Measurements from ENCODE around the gene NELL1. TPM values are rescaled to one million over a fixed set of nuclear protein-coding genes. Genes with fewer than 3 reads are reported as not detected.

The NELL1 gene
- total RNA-seq, 1 experiment from 2014 or later = not detected

DNA sequence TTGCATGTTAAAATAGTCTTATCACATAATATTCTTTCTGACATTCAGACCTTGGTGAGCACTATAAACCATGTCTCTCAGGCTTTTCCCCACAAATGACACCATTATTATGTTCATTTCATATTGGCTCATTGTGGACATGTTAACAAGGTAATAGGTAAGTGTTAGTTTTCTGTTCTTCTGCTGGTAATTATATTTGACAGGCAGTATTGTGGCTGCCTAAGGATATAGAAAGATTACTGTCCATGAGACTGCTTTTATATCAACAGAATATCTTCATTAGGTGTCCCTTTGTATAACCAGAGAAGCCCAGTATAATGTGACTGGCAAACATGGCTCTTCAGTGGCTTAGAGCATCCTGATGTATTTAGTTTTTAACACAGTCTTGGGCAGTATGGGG, 590.7 kb downstream of the NELL1 start:
- no TSS peak for BruUV-seq (replicated peaks)
- Histone ChIP-seq H3K9me3 (ENCODE audit: control insufficient read depth, insufficient read depth, low read depth, low read length) (no peaks in the 10 kb centered on the region), H3K4me1 (ENCODE audit: control insufficient read depth, insufficient read depth, low read length) (no peaks in the 10 kb centered on the region), H3K36me3 (ENCODE audit: control insufficient read depth, insufficient read depth, low read length) (no peaks in the 10 kb centered on the region), H3K27ac (ENCODE audit: low read length) (no peak overlapping the region), H3K4me3 (ENCODE audit: low read depth in 2 of 2, low read length in 2 of 2) (no peak overlapping the region), H3K27me3 (ENCODE audit: control insufficient read depth, insufficient read depth, low read length) (no peaks in the 10 kb centered on the region)
- CTCF ChIA-PET = no interaction called here
- TF ChIP-seq SIN3A (IDR thresholded peaks at IDR 0.05; ENCODE audit: borderline replicate concordance, insufficient read depth, low read depth, low read length) (no peak), POLR2AphosphoS5 (IDR thresholded peaks at IDR 0.05; ENCODE audit: low read depth, low read length) (no peak), TCF7L2 (IDR thresholded peaks at IDR 0.05; ENCODE audit: low read depth, low read length) (no peak)
- TF ChIP-seq, protein P1, sequence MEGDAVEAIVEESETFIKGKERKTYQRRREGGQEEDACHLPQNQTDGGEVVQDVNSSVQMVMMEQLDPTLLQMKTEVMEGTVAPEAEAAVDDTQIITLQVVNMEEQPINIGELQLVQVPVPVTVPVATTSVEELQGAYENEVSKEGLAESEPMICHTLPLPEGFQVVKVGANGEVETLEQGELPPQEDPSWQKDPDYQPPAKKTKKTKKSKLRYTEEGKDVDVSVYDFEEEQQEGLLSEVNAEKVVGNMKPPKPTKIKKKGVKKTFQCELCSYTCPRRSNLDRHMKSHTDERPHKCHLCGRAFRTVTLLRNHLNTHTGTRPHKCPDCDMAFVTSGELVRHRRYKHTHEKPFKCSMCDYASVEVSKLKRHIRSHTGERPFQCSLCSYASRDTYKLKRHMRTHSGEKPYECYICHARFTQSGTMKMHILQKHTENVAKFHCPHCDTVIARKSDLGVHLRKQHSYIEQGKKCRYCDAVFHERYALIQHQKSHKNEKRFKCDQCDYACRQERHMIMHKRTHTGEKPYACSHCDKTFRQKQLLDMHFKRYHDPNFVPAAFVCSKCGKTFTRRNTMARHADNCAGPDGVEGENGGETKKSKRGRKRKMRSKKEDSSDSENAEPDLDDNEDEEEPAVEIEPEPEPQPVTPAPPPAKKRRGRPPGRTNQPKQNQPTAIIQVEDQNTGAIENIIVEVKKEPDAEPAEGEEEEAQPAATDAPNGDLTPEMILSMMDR (IDR thresholded peaks at IDR 0.05) = no peak
- TF ChIP-seq, protein P2, sequence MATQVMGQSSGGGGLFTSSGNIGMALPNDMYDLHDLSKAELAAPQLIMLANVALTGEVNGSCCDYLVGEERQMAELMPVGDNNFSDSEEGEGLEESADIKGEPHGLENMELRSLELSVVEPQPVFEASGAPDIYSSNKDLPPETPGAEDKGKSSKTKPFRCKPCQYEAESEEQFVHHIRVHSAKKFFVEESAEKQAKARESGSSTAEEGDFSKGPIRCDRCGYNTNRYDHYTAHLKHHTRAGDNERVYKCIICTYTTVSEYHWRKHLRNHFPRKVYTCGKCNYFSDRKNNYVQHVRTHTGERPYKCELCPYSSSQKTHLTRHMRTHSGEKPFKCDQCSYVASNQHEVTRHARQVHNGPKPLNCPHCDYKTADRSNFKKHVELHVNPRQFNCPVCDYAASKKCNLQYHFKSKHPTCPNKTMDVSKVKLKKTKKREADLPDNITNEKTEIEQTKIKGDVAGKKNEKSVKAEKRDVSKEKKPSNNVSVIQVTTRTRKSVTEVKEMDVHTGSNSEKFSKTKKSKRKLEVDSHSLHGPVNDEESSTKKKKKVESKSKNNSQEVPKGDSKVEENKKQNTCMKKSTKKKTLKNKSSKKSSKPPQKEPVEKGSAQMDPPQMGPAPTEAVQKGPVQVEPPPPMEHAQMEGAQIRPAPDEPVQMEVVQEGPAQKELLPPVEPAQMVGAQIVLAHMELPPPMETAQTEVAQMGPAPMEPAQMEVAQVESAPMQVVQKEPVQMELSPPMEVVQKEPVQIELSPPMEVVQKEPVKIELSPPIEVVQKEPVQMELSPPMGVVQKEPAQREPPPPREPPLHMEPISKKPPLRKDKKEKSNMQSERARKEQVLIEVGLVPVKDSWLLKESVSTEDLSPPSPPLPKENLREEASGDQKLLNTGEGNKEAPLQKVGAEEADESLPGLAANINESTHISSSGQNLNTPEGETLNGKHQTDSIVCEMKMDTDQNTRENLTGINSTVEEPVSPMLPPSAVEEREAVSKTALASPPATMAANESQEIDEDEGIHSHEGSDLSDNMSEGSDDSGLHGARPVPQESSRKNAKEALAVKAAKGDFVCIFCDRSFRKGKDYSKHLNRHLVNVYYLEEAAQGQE (IDR thresholded peaks at IDR 0.05; ENCODE audit: insufficient read depth in 1 of 2, low read depth in 2 of 2, low read length in 1 of 2) = no peak
- POLR2A ChIA-PET = no interaction called here
- no peak for DNase-seq (ENCODE audit: low read depth, low spot score)
- no peak for ATAC-seq
- in situ Hi-C loops (cut with HindIII; ENCODE audit: low pct_unique_long_range_greater_than_20kb, low sequenced_read_pairs) = no loop called here
- intact Hi-C loops (cut with micrococcal nuclease; ENCODE audit: unreplicated experiment) = no loop called here

DNA sequence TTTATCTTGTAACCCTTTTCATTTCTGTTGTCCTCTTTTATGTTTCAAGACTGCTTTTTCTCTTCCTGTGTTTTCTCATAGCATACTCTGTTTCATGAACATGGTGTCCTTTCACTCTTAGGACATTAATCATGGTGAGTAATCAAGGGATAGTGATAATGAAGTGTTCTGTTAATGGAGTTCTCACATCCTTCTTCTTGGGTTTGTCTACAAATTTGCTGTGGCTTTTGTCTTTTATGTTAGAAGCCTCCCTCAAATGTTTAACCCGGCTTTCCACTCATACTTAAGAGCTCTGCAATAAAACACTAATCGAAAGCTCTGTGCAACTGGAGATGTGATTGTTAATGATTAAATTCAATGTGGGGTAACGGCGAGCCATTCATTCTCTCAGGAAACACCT, 593.6 kb downstream of the NELL1 start:
- TF ChIP-seq SIN3A (IDR thresholded peaks at IDR 0.05; ENCODE audit: borderline replicate concordance, insufficient read depth, low read depth, low read length) (no peak), POLR2AphosphoS5 (IDR thresholded peaks at IDR 0.05; ENCODE audit: low read depth, low read length) (no peak), TCF7L2 (IDR thresholded peaks at IDR 0.05; ENCODE audit: low read depth, low read length) (no peak)
- TF ChIP-seq, protein P2 (IDR thresholded peaks at IDR 0.05; ENCODE audit: insufficient read depth in 1 of 2, low read depth in 2 of 2, low read length in 1 of 2) = no peak
- TF ChIP-seq, protein P1 (IDR thresholded peaks at IDR 0.05) = no peak
- in situ Hi-C loops (cut with HindIII; ENCODE audit: low pct_unique_long_range_greater_than_20kb, low sequenced_read_pairs) (no loop called here), intact Hi-C loops (cut with micrococcal nuclease; ENCODE audit: unreplicated experiment) (no loop called here)
- ATAC-seq (no peak), DNase-seq (ENCODE audit: low read depth, low spot score) (no peak)
- H3K36me3 ChIP-seq (ENCODE audit: control insufficient read depth, insufficient read depth, low read length) = no peaks in the 10 kb centered on the region
- no peaks in the 10 kb centered on the region for H3K9me3 ChIP-seq (ENCODE audit: control insufficient read depth, insufficient read depth, low read depth, low read length)
- ChIA-PET POLR2A (no interaction called here), CTCF (no interaction called here)
- BruUV-seq (replicated peaks) = no TSS peak
- H3K4me1 ChIP-seq (ENCODE audit: control insufficient read depth, insufficient read depth, low read length) = no peaks in the 10 kb centered on the region
- H3K27ac ChIP-seq (ENCODE audit: low read length) = no peak overlapping the region
- H3K4me3 ChIP-seq (ENCODE audit: low read depth in 2 of 2, low read length in 2 of 2) = no peak overlapping the region
- no peaks in the 10 kb centered on the region for H3K27me3 ChIP-seq (ENCODE audit: control insufficient read depth, insufficient read depth, low read length)
